ENCODE data around the gene KCTD14.
A peak's percentile ranks its signal among the peaks of the same experiment; 100 is the strongest.
"Not testable (repeated sequence)": the region's sequence is repeated elsewhere in the genome, so short reads cannot be mapped to it uniquely, and the experiment has no call there.

KCTD14 gene

GRCh38 chr11:78020246-78020645, 2.8 kb downstream of the KCTD14 start:
- DNase-seq: no peak

- DNase-seq: peak; percentile 49
Observed at GRCh38 chr11:78019808-78020207, 3.3 kb downstream of the KCTD14 start.

GRCh38 chr11:78015878-78016277, 7.2 kb downstream of the KCTD14 start:
- no peak for DNase-seq

- not testable (repeated sequence) for DNase-seq
Observed at GRCh38 chr11:78014937-78015520, 8.0 kb downstream of the KCTD14 start.

- DNase-seq: no peak
Observed at GRCh38 chr11:78011301-78011700, 11.8 kb downstream of the KCTD14 start.

GRCh38 chr11:78010755-78011154, 12.3 kb downstream of the KCTD14 start:
- DNase-seq: no peak

GRCh38 chr11:78010304-78010703, 12.8 kb downstream of the KCTD14 start:
- no peak for DNase-seq

- DNase-seq: no peak
Observed at GRCh38 chr11:78009062-78009461, 14.0 kb downstream of the KCTD14 start.

- DNase-seq: peak; percentile 74
Observed at GRCh38 chr11:78000193-78000592, 22.9 kb downstream of the KCTD14 start.

- DNase-seq: no peak
Observed at GRCh38 chr11:77999446-78000030, 23.5 kb downstream of the KCTD14 start.

GRCh38 chr11:77994434-77995362, 28.4 kb downstream of the KCTD14 start, which contains the start of gene INTS4:
Gene INTS4 (minus strand): TSS chr11:77994668. CDS start chr11:77994643, 25 bp downstream.
- peak; percentile 100 for DNase-seq

- no peak for DNase-seq
Observed at GRCh38 chr11:77993902-77994301, 29.2 kb downstream of the KCTD14 start.

GRCh38 chr11:77990981-77991380, 32.1 kb downstream of the KCTD14 start:
- no peak for DNase-seq

- DNase-seq: not testable (repeated sequence)
Observed at GRCh38 chr11:77986456-77986855, 36.6 kb downstream of the KCTD14 start.

- DNase-seq: no peak
Observed at GRCh38 chr11:77981346-77981947, 41.6 kb downstream of the KCTD14 start.

GRCh38 chr11:77968337-77968736, 54.7 kb downstream of the KCTD14 start:
- no peak for DNase-seq

- no peak for DNase-seq
Observed at GRCh38 chr11:77967753-77968152, 55.3 kb downstream of the KCTD14 start.

GRCh38 chr11:77967121-77967520, 56.0 kb downstream of the KCTD14 start:
- DNase-seq: no peak

- no peak for DNase-seq
Observed at GRCh38 chr11:77966338-77966737, 56.7 kb downstream of the KCTD14 start.

Data from fibroblast of upper back skin (primary cell).